WTC11 (cell line): Measurements from ENCODE around the gene SYNGAP1.

ENCODE experiments used
- CTCF ChIP-seq: fragments of 200-600 bp; IDR thresholded peaks from 2 replicates; pipeline ENCODE4 v1.8.0; 2022; ENCODE audit warnings: antibody characterized with exemption
- ESRRA ChIP-seq: sonication (generic); formaldehyde crosslinking; IDR thresholded peaks from 2 replicates; pipeline ENCODE4 v1.8.1; 2022; ENCODE audit warnings: mild to moderate bottlenecking, missing genetic modification reagents, borderline replicate concordance
- GABPB1 ChIP-seq: sonication (generic); formaldehyde crosslinking; IDR thresholded peaks from 2 replicates; pipeline ENCODE4 v1.8.1; 2023; ENCODE audit warnings: mild to moderate bottlenecking, missing genetic modification reagents
- NR3C1 ChIP-seq: sonication (generic); formaldehyde crosslinking; conservative IDR thresholded peaks from 2 replicates; pipeline ENCODE4 v1.8.1; 2023; ENCODE audit warnings: low read depth, mild to moderate bottlenecking, missing genetic modification reagents
- SMAD3 ChIP-seq: sonication (generic); formaldehyde crosslinking; IDR thresholded peaks from 2 replicates; pipeline ENCODE4 v1.8.0; 2022; ENCODE audit warnings: missing genetic modification reagents, mild to moderate bottlenecking, borderline replicate concordance
- ZNF671 ChIP-seq: fragments of 250-450 bp; sonication (Bioruptor Pico); IDR thresholded peaks from 2 replicates; pipeline ENCODE4 v1.8.0; 2021; ENCODE audit warnings: mild to moderate bottlenecking
- TF ChIP-seq, protein P1 (sequence below): sonication (generic); formaldehyde crosslinking; IDR thresholded peaks from 2 replicates; pipeline ENCODE4 v1.8.0; 2022; ENCODE audit warnings: mild to moderate bottlenecking, missing genetic modification reagents

- TF ChIP-seq CTCF = no peak
- no peak for TF ChIP-seq SMAD3 (CRISPR knock-in tag)
- TF ChIP-seq NR3C1 = no peak
- no peak for TF ChIP-seq ZNF671 (CRISPR knock-in tag)
- no peak for TF ChIP-seq GABPB1 (CRISPR knock-in tag)
- no peak for TF ChIP-seq ESRRA (CRISPR knock-in tag)
- TF ChIP-seq, protein P1, sequence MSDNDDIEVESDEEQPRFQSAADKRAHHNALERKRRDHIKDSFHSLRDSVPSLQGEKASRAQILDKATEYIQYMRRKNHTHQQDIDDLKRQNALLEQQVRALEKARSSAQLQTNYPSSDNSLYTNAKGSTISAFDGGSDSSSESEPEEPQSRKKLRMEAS (CRISPR knock-in tag) = no peak
Observed at GRCh38 chr6:33490621-33491020, 70.8 kb downstream of the SYNGAP1 start.
